Measurements from ENCODE around the gene PSORS1C1.
"Not testable (repeated sequence)": the region's sequence is repeated elsewhere in the genome, so short reads cannot be mapped to it uniquely, and the experiment has no call there.

Gene PSORS1C1

DNA sequence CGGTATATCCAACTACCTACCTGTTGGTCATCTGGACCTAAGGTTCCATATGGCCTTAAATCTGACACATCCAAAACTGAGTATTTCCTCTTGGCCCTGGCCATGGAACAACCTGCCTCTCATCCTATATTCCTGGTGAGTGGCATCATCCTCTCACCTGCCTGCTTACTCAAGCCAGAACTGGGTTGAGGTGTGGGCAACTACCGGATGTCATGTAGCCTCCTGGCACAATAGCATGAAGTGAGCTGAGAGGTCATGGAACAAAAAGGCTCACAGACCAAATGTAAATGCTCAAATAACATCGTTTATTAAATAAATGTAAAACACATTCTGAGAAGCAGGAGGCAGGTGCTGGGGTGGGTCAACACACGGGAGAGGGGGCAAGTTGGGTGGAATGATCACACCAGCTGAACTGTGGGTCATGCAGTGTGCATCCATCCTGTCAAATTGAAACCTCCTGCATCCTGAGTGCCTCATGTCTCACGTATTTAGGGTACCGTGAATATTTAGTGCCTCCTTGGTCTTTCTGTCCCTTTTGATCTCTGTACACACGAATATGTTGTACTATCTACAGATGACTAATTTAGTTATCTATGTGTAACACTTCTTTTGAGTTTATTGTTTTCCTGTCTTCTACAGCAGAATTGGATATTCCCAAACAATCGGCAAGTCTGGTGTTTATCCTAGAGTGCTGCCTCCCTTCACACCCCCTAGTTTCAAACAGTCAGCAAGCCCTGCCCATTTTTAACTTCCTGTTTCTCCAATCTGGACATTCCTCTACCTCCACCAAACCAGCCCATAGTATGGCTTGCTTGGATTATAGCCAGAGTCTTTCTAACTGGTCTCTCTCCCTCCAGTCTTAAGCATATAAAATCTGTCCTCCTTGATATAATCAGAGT lies 63.8 kb downstream of the PSORS1C1 start:
- DNase-seq (ENCODE audit: low read depth), result no peak

DNA sequence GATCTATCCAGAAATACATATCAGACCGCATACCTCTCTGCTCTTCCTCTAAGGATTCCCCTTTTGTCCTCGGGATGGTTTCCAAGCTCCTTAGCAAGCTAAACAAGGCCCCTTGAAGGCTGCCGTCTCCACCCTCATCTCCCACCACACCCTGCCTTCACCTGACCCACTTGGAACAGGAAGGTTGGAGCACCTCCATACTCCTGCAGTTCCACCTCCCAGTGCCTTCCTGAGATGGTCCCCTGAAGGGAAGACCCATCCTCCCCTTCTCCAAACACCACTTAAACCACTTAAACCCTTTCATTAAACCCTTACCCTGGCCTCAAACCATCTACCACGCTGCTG lies 64.4 kb downstream of the PSORS1C1 start:
- no peak for DNase-seq (ENCODE audit: low read depth)

DNA sequence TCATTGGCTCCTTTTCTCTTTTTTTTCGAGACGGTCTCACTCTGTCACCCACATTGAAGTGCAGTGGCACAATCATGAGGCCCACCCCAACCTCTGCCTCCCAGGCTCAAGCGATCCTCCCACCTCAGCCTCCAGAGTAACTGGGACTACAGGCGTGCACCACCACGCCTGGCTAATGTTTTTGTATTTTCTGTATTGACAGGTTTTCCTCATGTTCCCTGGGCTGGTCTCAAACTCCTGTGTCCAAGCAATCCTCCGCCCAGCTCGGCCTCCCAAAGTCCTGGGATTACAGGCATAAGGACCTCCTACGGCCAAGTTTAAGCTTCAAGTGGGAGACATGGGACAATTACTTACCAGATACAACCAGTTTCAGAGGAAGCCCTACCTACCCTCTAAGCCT lies 65.3 kb downstream of the PSORS1C1 start:
- DNase-seq (ENCODE audit: low read depth), result no peak

DNA sequence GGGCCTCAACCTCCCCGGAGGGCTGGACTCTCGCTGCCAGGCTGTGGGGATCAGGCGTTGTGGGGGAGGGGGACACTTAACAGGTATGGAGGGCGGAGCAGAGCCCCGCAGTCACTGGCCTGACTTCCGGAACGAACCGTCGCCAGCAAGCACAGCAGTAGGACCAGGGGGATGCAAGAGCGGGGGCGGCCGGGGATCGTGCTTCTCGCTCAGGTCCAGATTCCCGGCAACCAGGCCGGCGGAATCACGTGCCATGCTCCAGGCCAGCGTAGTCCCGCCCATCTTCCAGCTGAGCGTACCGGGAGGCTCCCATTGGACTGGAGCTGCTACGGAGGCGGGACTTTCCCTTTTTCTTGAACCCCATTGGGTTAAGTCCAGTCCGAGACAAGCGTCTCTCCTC lies 65.9 kb downstream of the PSORS1C1 start:
- DNase-seq (ENCODE audit: low read depth), result no peak

DNA sequence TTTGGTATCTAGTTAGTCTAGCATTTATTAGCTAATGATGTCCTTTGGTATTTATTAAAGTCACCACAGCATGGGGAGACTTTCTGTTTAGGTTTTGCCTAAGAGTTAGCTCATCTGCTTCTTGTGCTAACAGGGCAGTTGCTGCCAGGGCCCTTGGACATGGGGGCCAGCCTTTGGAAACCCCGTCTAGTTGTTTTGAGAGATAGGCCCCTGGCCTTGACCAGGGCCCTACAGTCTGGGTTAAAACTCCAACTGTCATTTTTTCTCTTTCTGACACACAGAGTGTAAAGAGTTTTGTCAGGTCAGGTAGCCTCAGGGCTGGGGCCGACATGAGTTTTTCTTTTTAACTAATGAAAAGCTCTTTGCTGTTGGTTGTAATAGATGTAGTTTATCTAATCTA lies 68.7 kb downstream of the PSORS1C1 start:
- DNase-seq (ENCODE audit: low read depth), result not testable (repeated sequence)

DNA sequence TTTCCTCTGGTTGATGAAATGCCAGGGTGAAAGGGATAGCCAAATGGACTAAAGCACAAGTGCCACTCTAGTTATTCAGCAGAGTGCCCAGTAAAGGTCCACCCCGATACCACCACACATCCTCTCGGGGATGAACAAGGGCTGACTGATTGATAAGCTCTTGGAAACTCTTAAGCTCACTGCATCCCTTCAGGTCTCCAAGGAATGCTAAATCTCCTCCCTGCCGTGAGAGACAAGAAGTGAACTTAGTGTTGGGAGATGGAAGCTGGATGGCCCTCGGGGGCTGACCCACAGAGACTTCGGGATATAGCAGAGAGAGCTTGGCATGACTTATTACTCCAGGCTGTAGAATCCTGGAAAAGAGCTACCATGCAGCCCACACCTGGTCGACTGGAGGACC lies 69.3 kb downstream of the PSORS1C1 start:
- DNase-seq (ENCODE audit: low read depth), result not testable (repeated sequence)

DNA sequence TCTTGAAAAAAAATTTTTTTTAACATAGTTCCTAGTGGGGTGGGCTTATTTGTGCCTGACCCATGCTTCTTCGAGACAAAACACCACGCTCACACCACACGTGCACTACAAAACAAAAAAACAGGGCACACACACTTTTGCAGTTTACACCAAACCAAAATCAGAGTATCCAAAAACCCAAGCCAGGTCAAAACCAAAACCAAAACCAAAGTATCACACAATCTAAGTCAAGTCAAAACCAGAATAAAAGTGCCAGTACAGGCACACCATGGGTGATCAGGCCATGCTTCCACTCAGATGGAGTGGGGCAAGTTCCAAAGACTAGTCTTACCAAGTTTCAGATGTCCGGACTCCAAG lies 71.1 kb downstream of the PSORS1C1 start:
- not testable (repeated sequence) for DNase-seq (ENCODE audit: low read depth)

DNA sequence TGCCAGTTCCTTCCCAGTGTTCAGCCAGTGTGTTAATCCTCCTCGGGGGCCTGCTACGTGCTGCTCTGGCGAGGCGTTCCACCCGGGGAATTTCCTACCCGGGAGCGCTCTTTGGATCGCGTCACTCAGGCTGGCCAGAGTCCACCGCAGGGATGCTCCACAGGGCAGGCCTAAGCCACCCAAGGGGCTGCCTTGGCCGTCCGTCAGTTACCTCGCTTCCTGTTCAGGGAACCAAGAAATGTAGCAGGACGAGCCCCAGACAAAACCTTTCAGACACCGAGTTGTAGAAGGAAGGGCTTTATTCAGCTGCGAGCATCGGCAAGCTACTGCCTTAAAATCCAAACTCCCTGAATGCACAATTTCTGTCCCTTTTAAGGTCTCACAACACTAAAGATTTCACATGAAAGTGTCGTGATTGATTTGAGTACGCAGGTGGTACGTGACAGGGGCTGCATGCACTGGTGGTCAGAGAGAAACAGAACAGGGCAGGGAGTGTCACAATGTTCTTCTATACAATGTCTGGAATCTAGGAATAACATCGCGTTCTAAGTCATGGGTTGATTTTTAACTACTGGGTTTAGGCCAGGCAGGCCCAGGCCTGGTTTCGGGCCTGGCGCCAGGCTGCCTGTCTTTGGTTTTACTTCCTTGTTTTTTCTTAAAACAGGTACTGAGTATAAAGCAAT lies 71.6 kb downstream of the PSORS1C1 start:
- no peak for DNase-seq (ENCODE audit: low read depth)

DNA sequence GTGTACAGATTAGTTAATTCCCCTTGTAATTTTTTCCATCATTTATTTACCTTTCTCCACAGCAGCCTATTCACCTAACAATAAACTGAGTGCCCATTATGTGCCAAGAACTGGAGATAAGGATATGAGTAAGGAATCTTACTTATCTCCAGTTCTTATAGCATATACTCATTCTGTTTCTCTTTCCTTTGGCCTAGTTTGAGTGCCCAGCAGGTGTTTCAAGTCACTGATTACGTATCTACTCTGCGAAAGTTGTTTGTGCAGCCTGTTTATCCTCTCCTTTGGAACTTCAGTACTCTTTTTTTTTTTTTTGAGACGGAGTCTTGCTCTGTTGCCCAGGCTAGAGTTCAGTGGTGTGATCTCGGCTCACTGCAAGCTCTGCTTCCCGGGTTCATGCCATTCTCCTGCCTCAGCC lies 73.2 kb downstream of the PSORS1C1 start:
- DNase-seq (ENCODE audit: low read depth), result no peak

DNA sequence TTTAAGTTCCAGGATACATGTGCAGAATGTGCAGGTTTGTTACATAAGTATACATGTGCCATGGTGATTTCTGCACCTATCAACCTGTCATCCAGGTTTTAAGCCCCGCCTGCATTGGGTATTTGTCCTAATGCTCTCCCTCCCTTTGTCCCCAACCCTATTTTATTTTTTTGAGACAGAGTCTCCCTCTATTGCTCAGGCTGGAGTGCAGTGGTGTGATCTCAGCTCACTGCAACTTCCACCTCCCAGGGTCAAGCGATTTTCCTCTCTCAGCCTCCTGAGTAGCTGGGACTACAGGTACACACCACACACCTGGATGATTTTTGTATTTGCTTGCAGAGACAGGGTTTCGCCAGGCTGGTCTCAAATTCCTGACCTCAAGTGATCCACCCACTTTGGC lies 74.6 kb downstream of the PSORS1C1 start:
- not testable (repeated sequence) for DNase-seq (ENCODE audit: low read depth)
